K562 (cell line): ENCODE measurements around the gene CPLX1. TPM values are rescaled to one million over a fixed set of nuclear protein-coding genes. Genes with fewer than 3 reads are reported as not detected.

Source experiments
- HOMEZ ChIP-seq: fragments of 250-450 bp; sonication (Bioruptor Pico); IDR thresholded peaks from 2 replicates; pipeline ENCODE4 v1.4.0; 2020; ENCODE audit warnings: mild to moderate bottlenecking, moderate library complexity
- JUND ChIP-seq, 2 experiments: IDR thresholded peaks; 2 replicates in 1 of 2; 3 replicates in 1 of 2; pipeline ENCODE4 v1.6.1; 2011; ENCODE audit warnings: borderline replicate concordance in 2 of 2, low read depth in 2 of 2, low read length in 2 of 2, improper control_type of control experiment in 1 of 2, missing biosample characterization in 1 of 2, missing genetic modification characterization in 1 of 2, missing genetic modification reagents in 1 of 2
- MGA ChIP-seq: fragments of 450-650 bp; IDR thresholded peaks from 2 replicates; pipeline ENCODE4 v1.6.1; 2016; ENCODE audit warnings: mild to moderate bottlenecking, moderate library complexity
- PCBP1 ChIP-seq: fragments of 200-400 bp; formaldehyde crosslinking; IDR thresholded peaks from 2 replicates; pipeline ENCODE4 v1.6.1; 2018; ENCODE audit warnings: mild to moderate bottlenecking, low read depth, low read length; ENCODE audit not compliant: poor library complexity, severe bottlenecking
- POLR2G ChIP-seq: fragments of 200-400 bp; formaldehyde crosslinking; IDR thresholded peaks from 2 replicates; pipeline ENCODE4 v1.6.1; 2017; ENCODE audit warnings: low read depth, mild to moderate bottlenecking, antibody characterized with exemption, low read length, moderate library complexity
- SUPT5H ChIP-seq: fragments of 450-650 bp; IDR thresholded peaks from 2 replicates; pipeline ENCODE4 v1.6.1; 2016
- polyA plus RNA-seq, 8 experiments: library from polyadenylated mRNA; depleted of rRNA in 4 of 8; stranded (reverse) in 5 of 8; unstranded in 3 of 8; fragments of >200 nt; fragmentation: Nextera tagmentation in 2 of 8; fragmentation: Illumina TruSeq in 1 of 8; extraction: Ambion mirVana in 2 of 8; extraction: Trizol in 1 of 8; gene quantifications; 2 replicates each; pipeline versions ENCODE4 v1.2.1 to v1.2.3, GENCODE V29; 2011 to 2014; ENCODE audit warnings: inconsistent platforms in 1 of 8, missing spikeins in 1 of 8
- total RNA-seq, 7 experiments: library from RNA; depleted of rRNA in 6 of 7; stranded (reverse); fragments of >200 nt in 6 of 7; fragmentation: Illumina TruSeq in 2 of 7; extraction: Trizol in 2 of 7; gene quantifications; 2 replicates each; pipeline versions ENCODE4 v1.2.1 to v1.2.3, GENCODE V29; 2011 to 2021; ENCODE audit warnings: low replicate concordance in 1 of 7

The CPLX1 gene
- total and polyA plus RNA-seq, 9 of the 15 experiments (the other 6 are each of a cell fraction or from before 2014, with no cell fraction given), result 0.03 to 3.3 (median 0.17) TPM; not detected in 2

- peak; percentile 34; the same call in 1 of the 2 replicates for TF ChIP-seq MGA
- peak; percentile 48; the same call in 1 of the 2 replicates for TF ChIP-seq SUPT5H
- no peak for TF ChIP-seq JUND (IDR thresholded peaks at IDR 0.05; ENCODE audit: borderline replicate concordance, low read depth, low read length)
- no peak for TF ChIP-seq JUND (tag; IDR thresholded peaks at IDR 0.05; ENCODE audit: borderline replicate concordance, low read depth, low read length)
- peak; percentile 74 for TF ChIP-seq POLR2G
- TF ChIP-seq PCBP1, result no peak
- TF ChIP-seq HOMEZ (CRISPR knock-in tag), result no peak
- TF ChIP-seq, all 486 proteins: peak for 15
Measured at GRCh38 chr4:766559-767283, 59.2 kb downstream of the CPLX1 start (continued).
